Measurements from ENCODE around the gene SSBP4.

The SSBP4 gene

DNA sequence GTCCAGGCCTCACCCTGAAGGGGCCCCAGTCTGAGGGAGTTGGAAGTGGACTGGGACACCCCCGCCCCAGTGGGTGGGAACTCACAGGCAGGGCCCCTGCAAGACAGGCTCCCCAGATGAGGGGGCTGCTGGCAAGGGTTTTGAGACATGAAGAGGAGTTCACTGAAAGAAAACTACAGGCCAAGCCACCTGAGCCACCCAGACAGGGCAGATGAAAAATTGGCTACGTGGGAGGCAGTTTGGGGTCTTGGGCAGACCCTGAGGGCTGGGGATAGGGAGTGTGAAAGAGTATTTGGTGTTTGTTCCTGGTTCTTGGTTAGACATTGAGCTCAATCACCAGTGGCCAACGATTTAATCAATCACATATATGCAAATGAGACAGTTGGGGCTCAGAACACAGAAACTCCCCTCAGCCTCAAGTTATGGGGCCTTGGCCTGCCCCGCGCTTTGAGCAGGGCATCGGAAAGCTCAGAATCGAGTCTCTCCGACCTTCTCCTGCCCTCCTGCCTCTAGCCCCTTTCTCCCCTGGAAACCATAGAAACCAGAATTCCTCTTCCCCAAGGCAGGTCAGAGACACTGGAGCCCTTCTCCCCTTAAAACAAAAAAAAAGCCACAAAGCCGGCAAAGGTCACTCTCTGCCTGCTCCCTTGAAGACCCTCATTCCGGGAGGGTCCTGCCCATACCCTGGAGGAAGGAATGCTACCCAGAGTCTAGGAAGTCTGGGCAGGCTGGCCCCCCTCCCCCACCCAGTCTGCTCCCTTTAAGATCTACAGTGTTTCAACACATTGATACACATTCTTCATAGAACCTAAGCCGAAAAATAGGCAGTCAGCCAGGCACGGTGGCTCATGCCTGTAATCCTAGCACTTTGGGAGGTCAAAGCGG is 20.1 kb downstream of the SSBP4 start:
- no peak for TF ChIP-seq GATA2 (IDR thresholded peaks at IDR 0.05; ENCODE audit: low read depth, low read length)
- no peak for TF ChIP-seq GATA3 (IDR thresholded peaks at IDR 0.05; ENCODE audit: low read depth, low read length)

DNA sequence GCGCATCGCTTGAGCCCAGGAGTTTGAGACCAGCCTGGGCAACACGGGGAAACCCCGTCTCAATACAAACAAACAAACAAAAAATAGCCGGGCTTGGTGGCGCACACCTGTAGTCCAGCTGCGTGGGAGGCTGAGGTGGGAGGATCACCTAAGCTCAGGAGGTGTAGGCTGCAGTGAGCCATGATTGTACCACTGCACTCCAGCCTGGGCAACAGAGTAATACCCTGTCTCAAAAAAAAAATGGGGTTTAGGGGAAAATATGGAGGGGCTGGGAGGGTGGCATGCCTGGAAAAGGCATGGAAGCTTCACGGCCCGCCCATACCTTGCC is 20.7 kb downstream of the SSBP4 start:
- TF ChIP-seq GATA3 (IDR thresholded peaks at IDR 0.05; ENCODE audit: low read depth, low read length) (no peak), GATA2 (IDR thresholded peaks at IDR 0.05; ENCODE audit: low read depth, low read length) (no peak)

DNA sequence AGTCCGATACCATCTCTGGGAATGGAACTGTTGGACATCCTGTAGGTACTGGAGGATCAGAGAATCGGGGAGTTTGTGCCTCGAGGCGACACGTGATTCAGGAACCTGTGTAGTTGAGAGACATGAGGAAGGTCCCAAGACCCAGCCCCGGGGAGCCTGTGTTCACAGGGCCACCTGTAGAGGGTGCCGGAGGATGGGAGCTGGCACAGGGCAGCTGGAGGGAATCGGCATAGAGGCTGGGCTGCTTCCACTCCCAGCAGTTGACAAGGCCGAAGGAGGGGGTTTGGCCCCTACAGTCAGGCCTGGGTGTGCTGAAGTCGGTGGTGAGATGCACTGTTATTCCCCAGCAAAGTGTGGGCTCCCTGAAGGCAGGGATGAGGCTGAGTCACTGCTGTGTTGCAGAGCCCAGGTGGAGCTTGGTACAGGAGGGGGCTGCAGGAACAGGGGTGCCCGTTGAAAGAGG is 21.2 kb downstream of the SSBP4 start:
- TF ChIP-seq GATA3 (IDR thresholded peaks at IDR 0.05; ENCODE audit: low read depth, low read length) = no peak
- no peak for TF ChIP-seq GATA2 (IDR thresholded peaks at IDR 0.05; ENCODE audit: low read depth, low read length)

DNA sequence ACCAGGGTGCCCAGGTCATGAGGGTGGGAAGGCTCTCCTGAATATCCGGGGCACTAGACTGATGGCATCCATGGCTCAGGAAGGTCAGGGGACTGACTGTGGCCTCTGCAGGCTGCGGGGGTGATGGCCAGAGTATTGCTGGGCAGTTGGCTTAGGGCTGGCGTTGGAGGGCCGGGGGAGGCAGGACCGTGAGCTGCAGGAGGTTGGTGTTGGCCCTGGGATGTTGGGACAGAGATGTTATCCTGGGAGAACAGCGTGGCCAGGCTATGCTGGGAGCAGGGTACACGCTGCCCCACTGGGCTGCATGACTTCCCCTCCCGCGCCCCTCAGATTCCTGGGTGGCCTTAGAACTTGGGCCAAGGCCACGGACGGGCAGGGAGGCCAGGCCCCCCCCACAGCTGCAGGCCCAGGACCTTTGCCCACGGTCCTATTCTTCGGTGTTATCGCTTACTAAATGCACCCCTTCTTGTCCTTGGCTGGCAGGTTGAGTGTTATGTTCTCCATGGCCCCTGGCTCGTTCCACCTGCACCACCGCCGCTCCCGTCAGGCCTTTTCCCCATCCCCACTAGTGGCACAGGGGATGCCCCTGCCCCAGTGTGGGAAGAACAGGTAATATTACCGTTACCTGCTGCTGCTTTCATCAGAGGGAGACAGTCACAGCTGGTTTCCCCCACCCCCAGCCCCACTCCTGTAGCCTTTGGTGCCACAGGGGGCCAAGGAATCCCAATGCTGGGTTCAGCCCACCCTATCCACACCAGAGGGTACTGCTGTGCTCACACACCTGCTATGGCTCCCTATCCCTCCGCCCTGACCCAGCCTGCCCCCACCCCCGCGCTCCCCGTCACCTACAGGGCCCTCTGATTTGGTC is 22.0 kb downstream of the SSBP4 start:
- TF ChIP-seq GATA2 (IDR thresholded peaks at IDR 0.05; ENCODE audit: low read depth, low read length) (no peak), GATA3 (IDR thresholded peaks at IDR 0.05; ENCODE audit: low read depth, low read length) (no peak)

DNA sequence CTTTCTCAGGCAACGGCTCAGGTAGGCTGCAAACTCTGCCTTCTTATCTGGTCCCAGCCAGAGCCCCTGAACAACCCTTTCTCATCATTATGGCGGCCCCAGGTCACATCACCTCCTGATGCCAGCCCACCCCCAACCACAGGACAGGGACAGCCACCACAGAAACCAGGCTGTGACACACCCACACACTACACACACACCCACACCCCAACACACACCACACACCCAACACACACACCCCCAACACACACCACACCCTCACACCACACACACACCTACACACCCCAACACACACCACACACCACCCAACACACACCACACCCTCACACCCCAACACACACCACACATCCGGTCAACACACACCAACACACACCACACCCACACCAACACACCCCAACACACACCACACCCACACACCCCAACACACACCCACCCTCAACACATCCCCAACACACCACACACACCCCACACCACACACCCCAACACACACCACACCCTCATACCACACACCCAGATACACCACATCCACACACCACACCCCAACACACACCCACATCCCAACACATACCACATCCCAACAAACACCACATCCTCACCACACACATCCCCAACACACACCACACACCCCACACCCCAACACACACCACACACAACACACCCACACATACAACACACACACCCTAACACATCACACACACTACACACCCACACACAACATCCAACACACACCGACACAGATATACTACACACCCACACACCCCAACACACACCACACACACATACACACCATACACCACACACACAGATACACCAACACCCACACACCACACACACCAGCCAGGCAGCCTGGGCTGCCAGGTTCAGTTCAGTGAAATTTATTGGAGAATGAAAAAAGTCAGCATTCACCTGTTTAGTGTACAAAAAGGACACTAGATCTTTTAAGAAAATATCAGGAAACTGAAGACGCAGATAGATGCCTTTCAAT is 22.9 kb downstream of the SSBP4 start:
- no peak for TF ChIP-seq GATA2 (IDR thresholded peaks at IDR 0.05; ENCODE audit: low read depth, low read length)
- TF ChIP-seq GATA3 (IDR thresholded peaks at IDR 0.05; ENCODE audit: low read depth, low read length) = no peak

DNA sequence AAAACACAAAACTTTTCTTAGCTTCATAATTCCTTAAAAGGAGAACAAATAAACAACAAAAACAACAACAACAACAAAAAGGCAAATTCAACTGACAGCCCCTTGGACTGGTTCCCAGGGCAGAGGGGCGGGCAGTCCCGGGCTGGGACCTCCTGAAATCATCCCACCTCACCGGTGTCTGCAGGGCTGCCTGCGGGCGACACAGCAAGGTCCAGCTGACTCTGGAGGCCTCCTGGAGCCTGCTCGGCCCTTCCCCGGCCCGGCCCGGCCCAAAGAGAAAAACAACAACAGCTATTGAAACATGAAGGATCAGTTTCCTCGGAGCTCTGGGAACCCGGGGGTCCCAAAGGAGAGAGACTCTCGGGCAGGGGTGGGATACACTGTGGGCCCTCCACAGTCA is 23.7 kb downstream of the SSBP4 start:
- TF ChIP-seq GATA2 (IDR thresholded peaks at IDR 0.05; ENCODE audit: low read depth, low read length) (no peak), GATA3 (IDR thresholded peaks at IDR 0.05; ENCODE audit: low read depth, low read length) (no peak)

DNA sequence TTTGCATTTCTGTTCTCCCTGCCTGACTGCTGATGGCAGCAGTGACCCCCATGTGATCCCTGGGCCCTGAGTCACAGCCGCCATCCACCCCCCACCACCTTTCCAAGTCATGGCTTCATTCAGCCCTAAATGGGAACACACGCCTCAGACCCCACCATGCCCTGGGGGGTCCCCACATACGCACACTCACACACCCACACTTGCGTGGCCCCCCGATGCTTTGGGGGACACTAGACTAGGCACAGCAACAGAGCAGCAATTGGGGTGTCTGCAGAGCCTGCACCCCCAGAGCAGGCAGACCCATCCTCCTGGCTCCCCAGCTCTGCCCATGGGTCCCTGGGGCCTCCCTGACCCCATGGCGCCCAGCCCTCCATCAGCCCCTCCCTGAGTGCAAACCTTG is 24.2 kb downstream of the SSBP4 start:
- TF ChIP-seq GATA3 (IDR thresholded peaks at IDR 0.05; ENCODE audit: low read depth, low read length) (no peak), GATA2 (IDR thresholded peaks at IDR 0.05; ENCODE audit: low read depth, low read length) (no peak)

DNA sequence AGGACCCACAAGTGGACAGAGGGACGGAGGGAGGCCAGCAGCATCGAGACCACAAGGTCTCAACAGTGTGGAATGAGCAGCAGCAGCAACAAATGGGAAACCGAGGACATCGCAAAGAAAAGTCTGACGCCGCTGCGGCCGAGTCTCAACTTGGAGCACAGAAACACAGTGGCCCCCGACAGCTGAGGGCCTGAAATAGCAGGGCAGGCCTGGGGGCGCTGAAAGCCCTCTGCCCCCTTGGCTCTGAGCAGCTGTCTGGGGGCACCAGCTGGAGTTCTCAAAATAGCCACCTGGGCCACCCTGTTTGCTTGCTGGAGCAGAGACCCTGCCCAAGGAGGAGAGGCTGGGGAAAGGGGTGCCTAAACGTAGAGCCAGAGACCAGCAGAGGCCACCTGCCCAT is 24.6 kb downstream of the SSBP4 start:
- TF ChIP-seq GATA3 (IDR thresholded peaks at IDR 0.05; ENCODE audit: low read depth, low read length) (no peak), GATA2 (IDR thresholded peaks at IDR 0.05; ENCODE audit: low read depth, low read length) (no peak)

DNA sequence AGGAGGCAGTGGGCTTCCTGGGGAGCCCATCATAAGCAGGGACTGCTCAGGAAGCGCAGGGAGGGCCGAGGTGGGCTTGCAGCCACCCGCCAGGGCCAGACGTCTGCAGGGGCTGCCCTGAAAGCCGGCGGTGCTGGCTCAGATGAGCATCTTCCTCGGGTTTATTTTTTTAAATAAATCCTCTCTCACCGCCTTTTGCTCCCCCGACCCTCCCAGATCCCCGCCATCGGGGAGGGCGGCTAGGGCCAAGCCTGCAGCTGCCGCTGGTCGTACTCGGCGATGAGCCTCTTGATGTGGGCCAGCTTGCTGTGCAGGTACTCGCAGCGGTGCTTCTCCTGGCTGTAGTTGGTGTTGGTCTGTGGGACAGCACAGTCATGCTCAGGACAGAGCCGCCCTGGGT is 25.3 kb downstream of the SSBP4 start:
- TF ChIP-seq GATA2 (IDR thresholded peaks at IDR 0.05; ENCODE audit: low read depth, low read length) (no peak), GATA3 (IDR thresholded peaks at IDR 0.05; ENCODE audit: low read depth, low read length) (no peak)

DNA sequence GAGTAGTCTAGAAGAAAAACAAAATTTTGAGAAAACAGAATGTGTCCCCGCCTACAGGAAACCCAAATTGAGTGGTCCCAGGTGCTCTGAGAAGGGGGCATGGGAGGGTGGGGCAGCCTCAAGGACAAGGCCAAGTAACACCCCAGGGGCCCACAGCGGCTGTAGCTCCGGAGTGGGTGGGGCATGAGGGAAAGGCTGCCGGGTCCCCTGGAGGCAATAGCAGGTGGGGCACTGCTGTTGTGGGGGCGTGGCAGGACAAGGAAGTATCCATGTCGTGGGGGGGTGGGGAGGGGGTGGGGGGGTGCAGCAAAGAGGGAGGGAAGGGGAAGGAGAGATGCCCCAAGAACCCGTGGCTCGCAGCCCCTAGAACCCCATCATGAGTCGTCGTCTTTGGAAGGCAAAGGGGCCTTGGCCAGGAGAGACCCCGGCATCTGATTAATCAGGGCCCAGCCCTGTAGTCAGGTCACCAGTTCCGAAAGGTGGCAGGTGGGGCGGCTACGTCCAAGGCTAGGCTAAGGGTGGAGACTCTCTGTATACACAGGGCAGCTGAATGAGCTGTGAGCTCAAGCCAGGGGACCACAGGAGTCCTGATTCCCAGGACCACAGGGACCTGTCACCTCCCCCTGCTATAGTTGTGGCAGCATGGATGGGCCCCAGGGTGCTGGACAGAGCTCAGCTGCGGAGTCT is 26.2 kb downstream of the SSBP4 start:
- no peak for TF ChIP-seq GATA3 (IDR thresholded peaks at IDR 0.05; ENCODE audit: low read depth, low read length)
- TF ChIP-seq GATA2 (IDR thresholded peaks at IDR 0.05; ENCODE audit: low read depth, low read length) = no peak

DNA sequence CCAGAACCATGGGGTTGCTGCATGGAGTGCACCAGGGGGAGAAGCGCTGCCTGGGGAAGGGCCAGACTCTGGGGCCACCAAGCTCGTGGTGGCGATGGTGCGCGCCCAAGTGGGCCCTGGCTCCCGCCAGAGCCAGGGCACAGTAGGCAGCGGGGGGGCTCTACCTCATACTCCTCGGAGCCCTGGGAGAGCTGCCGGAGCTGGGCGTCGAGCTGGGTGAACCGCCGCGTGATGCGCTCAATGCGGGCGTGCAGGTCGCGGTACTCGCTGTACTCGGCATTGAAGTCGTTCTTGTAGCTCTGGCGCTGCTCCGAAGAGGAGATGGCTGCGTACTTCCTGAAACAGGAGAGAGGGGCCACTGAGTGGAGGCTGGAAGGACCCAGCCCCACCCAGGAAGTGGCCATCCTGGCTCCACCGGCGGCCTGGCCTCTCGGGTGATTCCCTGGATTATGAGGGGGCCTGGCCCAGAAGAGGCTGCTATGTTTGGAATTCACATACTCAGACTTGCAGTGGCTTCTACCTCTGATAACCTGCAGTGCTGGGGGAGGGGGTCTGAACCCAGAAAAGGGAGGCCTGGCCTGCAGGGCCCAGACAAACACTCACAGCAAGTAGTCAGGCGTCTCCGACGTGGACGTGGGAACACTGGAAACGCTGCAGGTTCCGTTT is 27.1 kb downstream of the SSBP4 start:
- TF ChIP-seq GATA2 (IDR thresholded peaks at IDR 0.05; ENCODE audit: low read depth, low read length) (no peak), GATA3 (IDR thresholded peaks at IDR 0.05; ENCODE audit: low read depth, low read length) (no peak)

DNA sequence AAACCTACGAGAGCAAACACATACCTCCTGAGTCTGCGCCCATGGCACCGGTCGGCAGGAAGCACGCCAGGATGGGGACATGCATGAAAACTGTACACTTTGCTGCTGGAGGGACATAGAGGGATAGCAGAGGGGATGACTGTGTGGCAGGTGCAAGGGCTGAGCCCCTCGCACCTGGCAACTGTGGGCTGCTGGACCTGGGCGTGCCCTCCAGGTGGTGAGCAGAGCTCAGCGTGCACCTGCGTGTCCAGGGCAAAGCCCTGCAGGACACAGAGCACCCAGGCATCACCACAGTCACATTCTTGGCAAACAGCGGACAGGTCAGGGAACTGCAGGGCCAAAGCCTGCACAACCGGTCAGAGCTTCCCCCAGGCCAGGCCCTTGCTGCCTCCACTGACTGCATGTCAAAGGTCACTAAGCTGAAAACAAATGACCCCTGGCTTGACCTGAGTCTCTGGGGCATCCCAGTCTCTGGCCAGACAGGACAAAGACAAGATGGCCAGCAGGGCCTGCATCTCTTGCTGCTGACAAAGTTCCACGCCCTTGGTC is 27.7 kb downstream of the SSBP4 start:
- TF ChIP-seq GATA3 (IDR thresholded peaks at IDR 0.05; ENCODE audit: low read depth, low read length) (no peak), GATA2 (IDR thresholded peaks at IDR 0.05; ENCODE audit: low read depth, low read length) (no peak)

Data from SH-SY5Y (cell line).